Panc1 (cell line): ENCODE results near the gene DNAL1. TPM values are rescaled to one million over a fixed set of nuclear protein-coding genes. Genes with fewer than 3 reads are reported as not detected.

ENCODE experiments used
- ATAC-seq: fragments of 200-7000 bp; cut with Tn5 transposase; 2 replicates; pipeline ENCODE4 v1.9.1; 2020; ENCODE audit warnings: mild to moderate bottlenecking, moderate library complexity
- BruUV-seq: library from RNA; stranded (reverse); fragments of 400-500 nt; replicated peaks from 2 replicates; lab custom pipeline; 2021; lab: Mats Ljungman, UMichigan
- CTCF ChIA-PET: fragments of 300-600 bp; sonication (Branson Sonifier 250); formaldehyde crosslinking; loops from one replicate; lab custom pipeline; 2022; ENCODE audit warnings: antibody characterized with exemption; lab: Charles Lee
- POLR2A ChIA-PET: fragments of 300-600 bp; sonication (Branson Sonifier 250); formaldehyde crosslinking; loops from one replicate; lab custom pipeline; 2022; ENCODE audit warnings: antibody characterized with exemption; lab: Charles Lee
- DNase-seq: peaks from one replicate; pipeline ENCODE4 v3.0.0-alpha.2; 2010; ENCODE audit warnings: low read depth, low spot score
- H3K27ac ChIP-seq: 2 replicates; pipeline ENCODE4 v1.5.1; 2011; ENCODE audit warnings: mild to moderate bottlenecking, low read length, inconsistent platforms
- H3K27me3 ChIP-seq: fragments of 200-500 bp; sonication (Bioruptor generic); 2 replicates; pipeline ENCODE4 v1.6.0; 2014; ENCODE audit warnings: low read length, inconsistent platforms; ENCODE audit not compliant: control insufficient read depth, insufficient read depth
- H3K36me3 ChIP-seq: fragments of 200-500 bp; sonication (Bioruptor generic); 2 replicates; pipeline ENCODE4 v1.5.1; 2014; ENCODE audit warnings: inconsistent platforms, mild to moderate bottlenecking, low read length, moderate library complexity; ENCODE audit not compliant: control insufficient read depth, insufficient read depth
- H3K4me1 ChIP-seq: 2 replicates; pipeline ENCODE4 v1.5.1; 2011; ENCODE audit warnings: inconsistent platforms, mild to moderate bottlenecking, low read length, moderate library complexity; ENCODE audit not compliant: control insufficient read depth, insufficient read depth
- H3K4me3 ChIP-seq, 2 experiments: 2 replicates each; pipeline ENCODE4 v1.5.1; 2011 to 2012; ENCODE audit warnings: low read depth in 2 of 2, low read length in 2 of 2, mild to moderate bottlenecking in 2 of 2, inconsistent platforms in 1 of 2, moderate library complexity in 1 of 2
- H3K9me3 ChIP-seq: fragments of 200-500 bp; sonication (Bioruptor generic); 2 replicates; pipeline ENCODE4 v1.5.1; 2014; ENCODE audit warnings: low read depth, mild to moderate bottlenecking, inconsistent platforms, low read length, moderate library complexity; ENCODE audit not compliant: control insufficient read depth, insufficient read depth
- CTCF ChIP-seq: fragments of 450-650 bp; IDR thresholded peaks from 2 replicates; pipeline ENCODE4 v1.5.1; 2017; ENCODE audit warnings: mild to moderate bottlenecking
- POLR2AphosphoS5 ChIP-seq: IDR thresholded peaks from 2 replicates; pipeline ENCODE4 v1.6.1; 2012; ENCODE audit warnings: mild to moderate bottlenecking, low read depth, low read length, moderate library complexity
- REST ChIP-seq, 2 experiments: IDR thresholded peaks; 2 replicates each; pipeline ENCODE4 v1.6.1; 2011 to 2012; ENCODE audit warnings: low read depth in 2 of 2, control low read depth in 1 of 2, low read length in 1 of 2, mild to moderate bottlenecking in 1 of 2, moderate library complexity in 1 of 2; ENCODE audit not compliant: insufficient read depth in 1 of 2
- SIN3A ChIP-seq: IDR thresholded peaks from 2 replicates; pipeline ENCODE4 v1.6.1; 2012; ENCODE audit warnings: low read depth, mild to moderate bottlenecking, low read length, moderate library complexity, borderline replicate concordance; ENCODE audit not compliant: insufficient read depth
- TCF7L2 ChIP-seq: IDR thresholded peaks from 2 replicates; pipeline ENCODE4 v1.6.1; 2011; ENCODE audit warnings: mild to moderate bottlenecking, low read depth, low read length, inconsistent platforms
- in situ Hi-C: cut with HindIII; loops from 2 replicates; pipeline ENCODE4 v1.10.0; 2016; ENCODE audit warnings: low sequenced_read_pairs, low pct_unique_long_range_greater_than_20kb
- intact Hi-C: fragments of 100-400 bp; cut with micrococcal nuclease; formaldehyde crosslinking; loops from one replicate; pipeline ENCODE4 v1.10.0; 2022; ENCODE audit not compliant: unreplicated experiment
- total RNA-seq: library from RNA; stranded (reverse); gene quantifications from one replicate; pipeline ENCODE4 v1.2.1, GENCODE V29; 2021; ENCODE audit not compliant: unreplicated experiment

DNAL1 gene
- total RNA-seq, 1 experiment from 2014 or later: 15.2 TPM

GRCh38 chr14:73745571-73746519, 101.1 kb downstream of the DNAL1 start:
- H3K36me3 ChIP-seq: no peaks in the 10 kb centered on the region
- no peaks in the 10 kb centered on the region for H3K27me3 ChIP-seq
- ATAC-seq (no peak), DNase-seq (no peak)
- in situ Hi-C loops: no loop called here
- no peak overlapping the region for H3K4me3 ChIP-seq
- peaks cover 95% of the 10 kb centered on the region for H3K4me1 ChIP-seq
- H3K27ac ChIP-seq: peak overlapping the region; percentile 82
- CTCF ChIA-PET: interaction anchor here (0.6 to 0.7 kb wide), 2 partner anchors 99 to 131 kb away, joined by 3 read pairs; no protein-coding TSS in a partner anchor
- H3K9me3 ChIP-seq: no peaks in the 10 kb centered on the region
- TF ChIP-seq SIN3A (no peak), POLR2AphosphoS5 (no peak), REST (IDR thresholded peaks at IDR 0.05; ENCODE audit: insufficient read depth in 1 of 2, low read depth in 2 of 2, low read length in 1 of 2) (no peak), TCF7L2 (no peak), CTCF (no peak)
- POLR2A ChIA-PET: interaction anchor here (2.0 kb wide), 1 partner anchor 9 kb away, joined by 5 read pairs; no protein-coding TSS in a partner anchor
- BruUV-seq: no TSS peak
- intact Hi-C loops: no loop called here

- H3K4me1 ChIP-seq: peaks cover 95% of the 10 kb centered on the region
- no peaks in the 10 kb centered on the region for H3K36me3 ChIP-seq
- ChIA-PET POLR2A (no interaction called here), CTCF (interaction anchor here (1.0 kb wide), 1 partner anchor 12 kb away, joined by 3 read pairs; no protein-coding TSS in a partner anchor)
- no peak overlapping the region for H3K4me3 ChIP-seq
- in situ Hi-C loops: no loop called here
- TF ChIP-seq CTCF (no peak), POLR2AphosphoS5 (no peak), TCF7L2 (no peak), REST (IDR thresholded peaks at IDR 0.05; ENCODE audit: insufficient read depth in 1 of 2, low read depth in 2 of 2, low read length in 1 of 2) (no peak), SIN3A (no peak)
- H3K27ac ChIP-seq: peak overlapping the region; percentile 82
- peak; percentile 42; the same call in 1 of the 2 replicates for ATAC-seq
- no peak for DNase-seq
- no peaks in the 10 kb centered on the region for H3K27me3 ChIP-seq
- no peaks in the 10 kb centered on the region for H3K9me3 ChIP-seq
- intact Hi-C loops: no loop called here
- BruUV-seq: no TSS peak
Observed at GRCh38 chr14:73746520-73747378, 102.0 kb downstream of the DNAL1 start.
